Kidney tubule cell (primary cell): Measurements from ENCODE around the gene PCDHGA9.
A peak's percentile ranks its signal among the peaks of the same experiment; 100 is the strongest.
"Not testable (repeated sequence)": the region's sequence is repeated elsewhere in the genome, so short reads cannot be mapped to it uniquely, and the experiment has no call there.

Source experiments
- DNase-seq: peaks from one replicate; pipeline ENCODE4 v3.0.0-alpha.2; 2018; ENCODE audit warnings: low spot score

The PCDHGA9 gene

DNA sequence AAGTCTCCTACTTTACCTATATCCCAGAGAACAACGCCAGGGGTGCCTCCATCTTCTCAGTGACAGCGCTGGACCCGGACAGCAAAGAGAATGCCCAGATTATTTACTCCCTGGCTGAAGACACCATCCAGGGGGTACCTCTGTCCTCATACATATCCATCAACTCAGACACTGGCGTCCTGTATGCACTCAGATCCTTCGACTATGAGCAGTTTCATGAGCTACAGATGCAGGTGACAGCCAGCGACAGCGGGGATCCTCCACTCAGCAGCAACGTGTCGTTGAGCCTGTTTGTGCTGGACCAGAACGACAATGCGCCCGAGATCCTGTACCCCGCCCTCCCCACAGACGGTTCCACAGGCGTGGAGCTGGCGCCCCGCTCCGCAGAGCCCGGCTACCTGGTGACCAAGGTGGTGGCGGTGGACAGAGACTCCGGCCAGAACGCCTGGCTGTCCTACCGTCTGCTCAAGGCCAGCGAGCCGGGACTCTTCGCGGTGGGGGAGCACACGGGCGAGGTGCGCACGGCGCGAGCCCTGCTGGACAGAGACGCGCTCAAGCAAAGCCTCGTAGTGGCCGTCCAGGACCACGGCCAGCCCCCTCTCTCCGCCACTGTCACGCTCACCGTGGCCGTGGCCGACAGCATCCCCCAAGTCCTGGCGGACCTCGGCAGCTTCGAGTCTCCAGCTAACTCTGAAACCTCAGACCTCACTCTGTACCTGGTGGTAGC, 12.1 kb downstream of the PCDHGA9 start:
- not testable (repeated sequence) for DNase-seq

DNA sequence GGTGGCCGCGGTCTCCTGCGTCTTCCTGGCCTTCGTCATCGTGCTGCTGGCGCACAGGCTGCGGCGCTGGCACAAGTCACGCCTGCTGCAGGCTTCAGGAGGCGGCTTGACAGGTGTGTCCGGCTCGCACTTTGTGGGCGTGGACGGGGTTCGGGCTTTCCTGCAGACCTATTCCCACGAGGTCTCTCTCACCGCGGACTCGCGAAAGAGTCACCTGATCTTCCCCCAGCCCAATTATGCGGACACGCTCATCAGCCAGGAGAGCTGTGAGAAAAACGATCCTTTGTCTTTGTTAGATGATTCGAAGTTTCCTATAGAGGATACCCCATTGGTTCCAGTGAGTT, 12.7 kb downstream of the PCDHGA9 start:
- DNase-seq = not testable (repeated sequence)

DNA sequence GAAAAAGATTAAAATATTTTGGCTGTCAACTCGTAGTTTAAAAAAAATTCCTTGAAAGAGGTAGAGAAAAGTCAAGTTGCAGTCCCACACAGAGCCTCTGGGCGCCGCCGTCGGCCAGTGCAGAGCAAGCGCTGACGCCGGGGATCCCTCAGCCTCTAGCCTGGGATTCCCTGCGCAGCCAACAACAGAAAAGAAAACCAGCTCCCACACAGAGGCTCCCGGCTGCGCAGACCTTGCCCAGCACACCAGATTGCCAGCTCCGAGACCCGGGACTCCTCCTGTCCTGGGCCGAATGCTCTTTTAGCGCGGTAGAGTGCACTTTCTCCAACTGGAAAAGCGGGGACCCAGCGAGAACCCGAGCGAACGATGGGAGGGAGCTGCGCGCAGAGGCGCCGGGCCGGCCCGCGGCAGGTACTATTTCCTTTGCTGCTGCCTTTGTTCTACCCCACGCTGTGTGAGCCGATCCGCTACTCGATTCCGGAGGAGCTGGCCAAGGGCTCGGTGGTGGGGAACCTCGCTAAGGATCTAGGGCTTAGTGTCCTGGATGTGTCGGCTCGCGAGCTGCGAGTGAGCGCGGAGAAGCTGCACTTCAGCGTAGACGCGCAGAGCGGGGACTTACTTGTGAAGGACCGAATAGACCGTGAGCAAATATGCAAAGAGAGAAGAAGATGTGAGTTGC, 15.1 kb downstream of the PCDHGA9 start, which contains the start of gene PCDHGB7:
Gene PCDHGB7, plus strand, starts transcription at position 184 of the 679 bp plus-strand sequence. Its CDS starts 183 bp downstream, at position 367.
- DNase-seq = peak; percentile 80

DNA sequence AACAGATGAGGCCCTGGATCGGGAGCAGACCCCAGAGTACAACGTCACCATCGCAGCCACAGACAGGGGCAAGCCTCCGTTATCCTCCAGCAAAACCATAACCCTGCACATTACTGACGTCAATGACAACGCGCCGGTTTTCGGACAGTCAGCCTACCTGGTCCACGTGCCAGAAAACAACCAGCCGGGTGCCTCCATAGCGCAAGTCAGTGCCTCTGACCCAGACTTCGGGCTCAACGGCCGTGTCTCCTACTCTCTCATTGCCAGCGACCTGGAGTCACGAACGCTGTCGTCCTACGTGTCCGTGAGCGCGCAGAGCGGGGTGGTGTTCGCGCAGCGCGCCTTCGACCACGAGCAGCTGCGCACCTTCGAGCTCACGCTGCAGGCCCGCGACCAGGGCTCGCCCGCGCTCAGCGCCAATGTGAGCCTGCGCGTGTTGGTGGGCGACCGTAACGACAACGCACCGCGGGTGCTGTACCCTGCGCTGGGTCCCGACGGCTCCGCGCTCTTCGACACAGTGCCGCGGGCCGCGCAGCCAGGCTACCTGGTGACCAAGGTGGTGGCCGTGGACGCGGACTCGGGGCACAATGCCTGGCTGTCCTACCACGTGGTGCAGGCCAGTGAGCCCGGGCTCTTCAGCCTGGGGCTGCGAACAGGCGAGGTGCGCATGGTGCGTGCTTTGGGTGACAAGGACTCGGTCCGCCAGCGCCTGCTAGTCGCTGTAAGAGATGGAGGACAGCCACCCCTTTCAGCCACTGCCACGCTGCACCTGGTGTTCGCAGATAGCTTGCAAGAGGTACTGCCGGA, 16.7 kb downstream of the PCDHGA9 start:
- no peak for DNase-seq

GRCh38 chr5:141420855-141421488, 18.4 kb downstream of the PCDHGA9 start, which contains the start of gene PCDHGA11:
Gene PCDHGA11 (plus strand): TSS chr5:141421051. CDS start chr5:141421228, 177 bp downstream.
- DNase-seq = peak; percentile 56

DNA sequence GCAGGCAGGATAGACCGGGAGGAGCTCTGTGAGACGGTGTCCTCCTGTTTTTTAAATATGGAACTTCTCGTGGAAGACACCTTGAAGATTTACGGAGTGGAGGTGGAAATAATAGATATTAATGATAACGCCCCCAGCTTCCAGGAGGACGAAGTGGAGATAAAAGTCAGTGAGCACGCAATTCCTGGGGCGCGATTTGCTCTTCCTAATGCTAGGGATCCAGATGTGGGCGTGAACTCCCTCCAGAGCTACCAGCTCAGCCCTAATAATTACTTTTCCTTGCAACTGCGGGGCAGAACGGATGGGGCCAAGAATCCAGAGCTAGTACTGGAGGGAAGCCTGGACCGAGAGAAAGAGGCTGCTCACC, 18.9 kb downstream of the PCDHGA9 start:
- no peak for DNase-seq

- no peak for DNase-seq
These were observed 20.2 kb downstream of the PCDHGA9 start for GRCh38 chr5:141422742-141423291.

DNA sequence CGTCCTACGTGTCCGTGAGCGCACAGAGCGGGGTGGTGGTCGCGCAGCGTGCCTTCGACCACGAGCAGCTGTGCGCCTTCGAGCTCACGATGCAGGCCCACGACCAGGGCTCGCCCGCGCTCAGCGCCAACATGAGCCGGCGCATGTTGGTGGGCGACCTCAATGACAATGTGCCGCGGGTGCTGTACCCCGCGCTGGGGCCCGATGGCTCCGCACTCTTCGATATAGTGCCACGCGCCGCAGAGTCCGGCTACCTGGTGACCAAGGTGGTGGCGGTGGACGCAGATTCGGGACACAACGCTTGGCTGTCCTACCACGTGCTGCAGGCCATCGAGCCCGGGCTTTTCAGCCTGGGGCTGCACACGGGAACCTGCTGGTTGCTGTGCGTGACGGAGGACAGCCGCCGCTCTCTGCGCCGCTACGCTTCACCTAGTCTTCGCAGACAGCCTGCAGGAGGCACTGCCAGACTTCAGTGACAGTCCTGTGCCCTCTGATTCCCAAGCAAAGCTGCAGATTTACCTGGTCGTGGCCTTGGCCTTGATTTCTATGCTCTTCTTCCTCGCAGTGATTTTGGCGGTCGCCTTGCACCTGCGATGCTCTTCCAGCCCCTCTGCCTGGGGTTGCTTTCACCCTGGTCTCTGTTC, 25.3 kb downstream of the PCDHGA9 start:
- no peak for DNase-seq

DNA sequence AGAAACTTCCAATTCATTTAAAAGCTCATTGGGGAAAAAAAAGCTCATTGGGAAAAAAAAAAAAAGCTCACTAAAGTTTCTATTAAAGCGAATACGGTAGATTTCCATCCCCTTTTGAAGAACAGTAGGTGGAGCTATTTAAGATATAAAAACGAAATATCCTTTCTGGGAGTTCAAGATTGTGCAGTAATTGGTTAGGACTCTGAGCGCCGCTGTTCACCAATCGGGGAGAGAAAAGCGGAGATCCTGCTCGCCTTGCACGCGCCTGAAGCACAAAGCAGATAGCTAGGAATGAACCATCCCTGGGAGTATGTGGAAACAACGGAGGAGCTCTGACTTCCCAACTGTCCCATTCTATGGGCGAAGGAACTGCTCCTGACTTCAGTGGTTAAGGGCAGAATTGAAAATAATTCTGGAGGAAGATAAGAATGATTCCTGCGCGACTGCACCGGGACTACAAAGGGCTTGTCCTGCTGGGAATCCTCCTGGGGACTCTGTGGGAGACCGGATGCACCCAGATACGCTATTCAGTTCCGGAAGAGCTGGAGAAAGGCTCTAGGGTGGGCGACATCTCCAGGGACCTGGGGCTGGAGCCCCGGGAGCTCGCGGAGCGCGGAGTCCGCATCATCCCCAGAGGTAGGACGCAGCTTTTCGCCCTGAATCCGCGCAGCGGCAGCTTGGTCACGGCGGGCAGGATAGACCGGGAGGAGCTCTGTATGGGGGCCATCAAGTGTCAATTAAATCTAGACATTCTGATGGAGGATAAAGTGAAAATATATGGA, 27.9 kb downstream of the PCDHGA9 start, which contains the start of gene PCDHGA12:
Gene PCDHGA12, plus strand, starts transcription at position 176 of the 782 bp plus-strand sequence. Its CDS starts 253 bp downstream, at position 429.
- peak; percentile 65 for DNase-seq

- DNase-seq = no peak
These were observed 28.7 kb downstream of the PCDHGA9 start for GRCh38 chr5:141431286-141431685.

DNA sequence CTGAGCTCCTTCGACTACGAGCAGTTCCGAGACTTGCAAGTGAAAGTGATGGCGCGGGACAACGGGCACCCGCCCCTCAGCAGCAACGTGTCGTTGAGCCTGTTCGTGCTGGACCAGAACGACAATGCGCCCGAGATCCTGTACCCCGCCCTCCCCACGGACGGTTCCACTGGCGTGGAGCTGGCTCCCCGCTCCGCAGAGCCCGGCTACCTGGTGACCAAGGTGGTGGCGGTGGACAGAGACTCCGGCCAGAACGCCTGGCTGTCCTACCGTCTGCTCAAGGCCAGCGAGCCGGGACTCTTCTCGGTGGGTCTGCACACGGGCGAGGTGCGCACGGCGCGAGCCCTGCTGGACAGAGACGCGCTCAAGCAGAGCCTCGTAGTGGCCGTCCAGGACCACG, 29.7 kb downstream of the PCDHGA9 start:
- DNase-seq = not testable (repeated sequence)

DNA sequence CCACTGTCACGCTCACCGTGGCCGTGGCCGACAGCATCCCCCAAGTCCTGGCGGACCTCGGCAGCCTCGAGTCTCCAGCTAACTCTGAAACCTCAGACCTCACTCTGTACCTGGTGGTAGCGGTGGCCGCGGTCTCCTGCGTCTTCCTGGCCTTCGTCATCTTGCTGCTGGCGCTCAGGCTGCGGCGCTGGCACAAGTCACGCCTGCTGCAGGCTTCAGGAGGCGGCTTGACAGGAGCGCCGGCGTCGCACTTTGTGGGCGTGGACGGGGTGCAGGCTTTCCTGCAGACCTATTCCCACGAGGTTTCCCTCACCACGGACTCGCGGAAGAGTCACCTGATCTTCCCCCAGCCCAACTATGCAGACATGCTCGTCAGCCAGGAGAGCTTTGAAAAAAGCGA, 30.1 kb downstream of the PCDHGA9 start:
- DNase-seq = not testable (repeated sequence)

DNA sequence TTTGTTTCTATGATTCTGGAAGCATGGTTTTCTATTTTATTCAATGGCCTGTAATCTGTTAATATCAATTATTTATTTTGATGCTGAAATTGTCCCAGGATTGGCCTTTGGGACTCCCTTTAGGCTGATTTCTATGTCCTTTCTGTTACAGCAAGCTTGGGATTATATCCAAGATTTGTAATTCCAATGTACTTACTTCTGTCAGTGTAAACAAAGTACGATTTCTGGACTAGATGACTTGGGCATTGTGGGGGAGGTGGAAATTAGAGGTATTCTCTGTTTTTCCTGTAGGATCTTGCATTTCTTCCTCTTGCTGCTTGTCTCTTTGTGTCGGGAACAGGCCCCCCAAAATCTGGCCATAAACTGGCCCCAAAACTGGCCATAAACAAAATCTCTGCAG, 31.4 kb downstream of the PCDHGA9 start:
- no peak for DNase-seq

GRCh38 chr5:141437221-141437620, 34.6 kb downstream of the PCDHGA9 start:
- no peak for DNase-seq

DNA sequence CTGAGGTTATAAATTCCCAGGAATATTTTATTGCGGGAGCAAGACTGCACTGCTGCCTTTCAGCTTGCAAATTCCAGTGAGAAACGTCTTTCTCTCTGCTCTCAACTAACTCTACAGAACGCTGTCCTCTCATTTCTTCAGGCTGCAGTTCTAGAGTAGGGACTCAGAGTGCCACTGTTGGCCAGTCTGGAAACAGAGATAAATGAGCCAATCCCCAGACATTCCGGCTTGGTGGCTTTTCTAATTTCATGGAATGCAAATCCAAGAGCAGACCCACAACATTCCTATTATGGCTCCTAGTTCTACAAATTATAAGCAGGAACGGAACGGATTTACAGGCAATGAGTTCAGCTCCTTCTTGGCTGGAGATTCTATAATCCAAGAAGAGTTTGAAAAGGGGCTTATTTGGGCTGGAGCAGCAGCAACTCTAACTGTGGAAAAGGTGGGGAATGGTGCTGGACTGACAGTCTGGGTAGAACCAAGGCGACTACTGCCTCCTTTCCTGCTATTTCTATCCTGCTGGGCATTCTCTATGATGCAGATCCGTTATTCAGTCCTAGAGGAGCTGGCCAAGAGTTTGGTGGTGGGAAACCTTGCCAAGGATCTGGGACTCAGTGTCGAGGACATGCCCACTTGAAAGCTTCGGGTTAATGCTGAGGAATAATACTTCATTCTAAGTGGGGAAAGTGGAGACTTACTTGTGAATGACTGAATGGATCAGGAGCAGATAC, 37.0 kb downstream of the PCDHGA9 start:
- DNase-seq = peak; percentile 3

DNA sequence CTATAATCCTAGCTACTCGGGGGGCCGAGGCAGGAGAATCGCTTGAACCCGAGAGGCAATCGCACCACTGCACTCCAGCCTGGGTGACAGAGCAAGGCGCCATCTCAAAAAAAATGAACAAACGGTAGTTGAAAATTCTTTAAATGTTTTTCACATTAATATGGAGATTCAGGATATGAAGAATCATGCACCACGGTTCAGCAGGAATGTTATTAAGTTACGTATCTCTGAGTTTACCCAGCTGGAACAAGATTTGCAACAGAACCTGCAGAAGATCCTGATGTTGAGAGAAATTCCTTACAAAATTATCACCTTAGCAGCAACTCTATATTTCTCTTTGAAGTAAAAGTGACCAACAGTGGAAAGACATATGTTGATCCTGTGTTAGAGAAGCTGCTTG, 37.8 kb downstream of the PCDHGA9 start:
- peak; percentile 25 for DNase-seq

DNA sequence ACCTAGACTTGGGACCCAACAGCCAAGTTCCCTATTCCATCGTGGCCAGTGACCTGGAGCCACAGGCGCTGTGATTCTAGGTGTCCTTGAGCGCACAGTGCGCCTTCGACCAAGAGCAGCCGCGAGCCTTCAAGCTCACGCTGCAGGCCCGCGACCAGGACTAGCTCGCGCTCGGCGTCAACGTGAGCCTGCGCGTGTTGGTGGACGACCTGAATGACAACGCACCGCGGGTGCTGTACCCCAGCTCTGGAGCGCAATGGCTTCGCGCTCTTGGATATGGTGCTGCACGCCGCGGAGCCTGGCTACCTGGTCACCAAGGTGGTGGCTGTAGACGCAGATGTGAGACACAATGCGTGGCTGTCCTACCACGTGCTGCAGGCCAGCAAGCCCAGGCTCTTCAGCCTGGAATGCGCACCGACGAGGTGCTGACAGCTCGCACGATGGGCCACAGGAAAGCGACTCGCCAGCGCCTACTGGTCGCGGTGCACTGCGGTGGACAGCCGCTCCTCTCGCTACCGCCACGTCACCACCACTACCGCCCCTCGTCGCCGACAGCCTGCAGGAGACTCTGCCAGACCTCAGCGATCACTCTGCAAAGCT, 39.1 kb downstream of the PCDHGA9 start:
- no peak for DNase-seq
